ENCODE measurements around the gene GRM3.

GRM3 gene

DNA sequence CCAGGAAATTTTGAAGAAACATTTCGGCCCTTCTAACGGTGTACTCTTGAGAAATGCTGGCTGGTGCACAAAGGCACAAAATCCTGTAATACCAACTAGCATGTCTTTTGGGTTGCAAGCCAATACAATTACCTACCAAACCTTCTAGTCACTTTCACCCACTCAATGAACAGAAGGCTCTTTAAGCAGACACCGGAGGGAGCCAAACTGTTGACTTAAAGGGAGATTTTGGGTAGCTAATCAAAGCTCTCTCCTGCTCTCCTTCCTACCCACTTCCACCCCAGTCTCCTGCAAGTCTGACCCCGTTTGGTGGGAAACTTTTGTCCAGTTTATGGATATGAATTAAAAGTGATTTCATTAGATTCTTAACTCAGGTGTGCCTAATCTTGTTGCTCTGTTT is 24.0 kb downstream of the GRM3 start:
- no peak for DNase-seq (ENCODE audit: low read depth, low spot score)
- Histone ChIP-seq H3K27ac (no peak overlapping the region), H3K9ac (ENCODE audit: insufficient read length) (no peak overlapping the region), H3K36me3 (ENCODE audit: insufficient read depth, low read length) (no peaks in the 10 kb centered on the region), H3K9me3 (ENCODE audit: low read depth, low read length) (no peaks in the 10 kb centered on the region), H3K4me3 (no peak overlapping the region)
- TF ChIP-seq POLR2AphosphoS5 (IDR thresholded peaks at IDR 0.05; ENCODE audit: borderline replicate concordance, low read depth, low read length) (no peak), EZH2 (IDR thresholded peaks at IDR 0.05) (no peak), FOXP2 (optimal IDR thresholded peaks at IDR 0.05; ENCODE audit: control extremely low read depth, extremely low read length, insufficient read depth) (no peak)

GRCh38 chr7:86668315-86668714 is 24.6 kb downstream of the GRM3 start:
- H3K9me3 ChIP-seq (ENCODE audit: low read depth, low read length) = no peaks in the 10 kb centered on the region
- H3K36me3 ChIP-seq (ENCODE audit: insufficient read depth, low read length) = no peaks in the 10 kb centered on the region
- no peak overlapping the region for H3K9ac ChIP-seq (ENCODE audit: insufficient read length)
- H3K27ac ChIP-seq = no peak overlapping the region
- TF ChIP-seq EZH2 (IDR thresholded peaks at IDR 0.05) = no peak
- TF ChIP-seq POLR2AphosphoS5 (IDR thresholded peaks at IDR 0.05; ENCODE audit: borderline replicate concordance, low read depth, low read length) = no peak
- no peak for TF ChIP-seq FOXP2 (optimal IDR thresholded peaks at IDR 0.05; ENCODE audit: control extremely low read depth, extremely low read length, insufficient read depth)
- DNase-seq (ENCODE audit: low read depth, low spot score) = no peak
- H3K4me3 ChIP-seq = no peak overlapping the region

GRCh38 chr7:86687831-86688230 is 44.1 kb downstream of the GRM3 start:
- H3K27ac ChIP-seq = no peak overlapping the region
- H3K9ac ChIP-seq (ENCODE audit: insufficient read length) = no peak overlapping the region
- H3K36me3 ChIP-seq (ENCODE audit: insufficient read depth, low read length) = no peaks in the 10 kb centered on the region
- no peak for DNase-seq (ENCODE audit: low read depth, low spot score)
- no peaks in the 10 kb centered on the region for H3K9me3 ChIP-seq (ENCODE audit: low read depth, low read length)
- H3K4me3 ChIP-seq = no peak overlapping the region
- no peak for TF ChIP-seq EZH2 (IDR thresholded peaks at IDR 0.05)

- H3K36me3 ChIP-seq (ENCODE audit: insufficient read depth, low read length) = no peaks in the 10 kb centered on the region
- TF ChIP-seq POLR2AphosphoS5 (IDR thresholded peaks at IDR 0.05; ENCODE audit: borderline replicate concordance, low read depth, low read length) = no peak
- no peak for TF ChIP-seq EZH2 (IDR thresholded peaks at IDR 0.05)
- no peak for TF ChIP-seq FOXP2 (optimal IDR thresholded peaks at IDR 0.05; ENCODE audit: control extremely low read depth, extremely low read length, insufficient read depth)
- no peak overlapping the region for H3K27ac ChIP-seq
- H3K9ac ChIP-seq (ENCODE audit: insufficient read length) = no peak overlapping the region
- no peaks in the 10 kb centered on the region for H3K9me3 ChIP-seq (ENCODE audit: low read depth, low read length)
- no peak for DNase-seq (ENCODE audit: low read depth, low spot score)
- no peak overlapping the region for H3K4me3 ChIP-seq
Measured at GRCh38 chr7:86689363-86689762, 45.7 kb downstream of the GRM3 start.

GRCh38 chr7:86692755-86693154 is 49.0 kb downstream of the GRM3 start:
- Histone ChIP-seq H3K9me3 (ENCODE audit: low read depth, low read length) (no peaks in the 10 kb centered on the region), H3K36me3 (ENCODE audit: insufficient read depth, low read length) (no peaks in the 10 kb centered on the region)
- no peak for TF ChIP-seq EZH2 (IDR thresholded peaks at IDR 0.05)
- TF ChIP-seq POLR2AphosphoS5 (IDR thresholded peaks at IDR 0.05; ENCODE audit: borderline replicate concordance, low read depth, low read length) = no peak
- TF ChIP-seq FOXP2 (optimal IDR thresholded peaks at IDR 0.05; ENCODE audit: control extremely low read depth, extremely low read length, insufficient read depth) = no peak

GRCh38 chr7:86706406-86706805 is 62.7 kb downstream of the GRM3 start:
- no peak for TF ChIP-seq EZH2 (IDR thresholded peaks at IDR 0.05)
- TF ChIP-seq FOXP2 (optimal IDR thresholded peaks at IDR 0.05; ENCODE audit: control extremely low read depth, extremely low read length, insufficient read depth) = no peak
- TF ChIP-seq POLR2AphosphoS5 (IDR thresholded peaks at IDR 0.05; ENCODE audit: borderline replicate concordance, low read depth, low read length) = no peak
- no peak overlapping the region for H3K27ac ChIP-seq

More at GRCh38 chr7:86692755-86693154, 49.0 kb downstream of the GRM3 start:
- Histone ChIP-seq H3K4me3 (no peak overlapping the region), H3K27ac (no peak overlapping the region), H3K9ac (ENCODE audit: insufficient read length) (no peak overlapping the region)
- DNase-seq (ENCODE audit: low read depth, low spot score) = no peak

GRCh38 chr7:86708031-86708680 is 64.4 kb downstream of the GRM3 start:
- H3K27ac ChIP-seq = no peak overlapping the region
- no peak overlapping the region for H3K9ac ChIP-seq (ENCODE audit: insufficient read length)
- H3K4me3 ChIP-seq = no peak overlapping the region
- no peak for TF ChIP-seq POLR2AphosphoS5 (IDR thresholded peaks at IDR 0.05; ENCODE audit: borderline replicate concordance, low read depth, low read length)
- no peak for TF ChIP-seq EZH2 (IDR thresholded peaks at IDR 0.05)
- no peak for TF ChIP-seq FOXP2 (optimal IDR thresholded peaks at IDR 0.05; ENCODE audit: control extremely low read depth, extremely low read length, insufficient read depth)
- no peaks in the 10 kb centered on the region for H3K36me3 ChIP-seq (ENCODE audit: insufficient read depth, low read length)
- H3K9me3 ChIP-seq (ENCODE audit: low read depth, low read length) = no peaks in the 10 kb centered on the region
- DNase-seq (ENCODE audit: low read depth, low spot score) = no peak

More at GRCh38 chr7:86706406-86706805, 62.7 kb downstream of the GRM3 start:
- DNase-seq (ENCODE audit: low read depth, low spot score) = no peak
- Histone ChIP-seq H3K4me3 (no peak overlapping the region), H3K9me3 (ENCODE audit: low read depth, low read length) (no peaks in the 10 kb centered on the region), H3K9ac (ENCODE audit: insufficient read length) (no peak overlapping the region), H3K36me3 (ENCODE audit: insufficient read depth, low read length) (no peaks in the 10 kb centered on the region)

- TF ChIP-seq EZH2 (IDR thresholded peaks at IDR 0.05) (no peak), POLR2AphosphoS5 (IDR thresholded peaks at IDR 0.05; ENCODE audit: borderline replicate concordance, low read depth, low read length) (no peak), FOXP2 (optimal IDR thresholded peaks at IDR 0.05; ENCODE audit: control extremely low read depth, extremely low read length, insufficient read depth) (no peak)
- Histone ChIP-seq H3K9ac (ENCODE audit: insufficient read length) (no peak overlapping the region), H3K9me3 (ENCODE audit: low read depth, low read length) (no peaks in the 10 kb centered on the region), H3K4me3 (no peak overlapping the region), H3K27ac (no peak overlapping the region), H3K36me3 (ENCODE audit: insufficient read depth, low read length) (no peaks in the 10 kb centered on the region)
- DNase-seq (ENCODE audit: low read depth, low spot score) = no peak
Measured at GRCh38 chr7:86720306-86720705, 76.6 kb downstream of the GRM3 start.

GRCh38 chr7:86733783-86734182 is 90.1 kb downstream of the GRM3 start:
- Histone ChIP-seq H3K9ac (ENCODE audit: insufficient read length) (no peak overlapping the region), H3K4me3 (no peak overlapping the region), H3K9me3 (ENCODE audit: low read depth, low read length) (no peaks in the 10 kb centered on the region), H3K36me3 (ENCODE audit: insufficient read depth, low read length) (no peaks in the 10 kb centered on the region), H3K27ac (no peak overlapping the region)
- DNase-seq (ENCODE audit: low read depth, low spot score) = no peak
- TF ChIP-seq FOXP2 (optimal IDR thresholded peaks at IDR 0.05; ENCODE audit: control extremely low read depth, extremely low read length, insufficient read depth) (no peak), EZH2 (IDR thresholded peaks at IDR 0.05) (no peak), POLR2AphosphoS5 (IDR thresholded peaks at IDR 0.05; ENCODE audit: borderline replicate concordance, low read depth, low read length) (no peak)

All from SK-N-MC (cell line).